Hepatocyte (in vitro differentiated cells): ENCODE measurements around the gene CNTNAP2. TPM values are rescaled to one million over a fixed set of nuclear protein-coding genes. Genes with fewer than 3 reads are reported as not detected.

Experiments used
- DNase-seq: peaks from one replicate; pipeline ENCODE4 v3.0.0-alpha.2; 2016; ENCODE audit warnings: low spot score
- H2AFZ ChIP-seq: fragments of 200-600 bp; sonication (generic); 2 replicates; pipeline ENCODE4 v1.6.0; 2016; ENCODE audit warnings: antibody characterized with exemption, mild to moderate bottlenecking
- H3K27ac ChIP-seq: fragments of 200-600 bp; sonication (generic); 2 replicates; pipeline ENCODE4 v1.5.1; 2016; ENCODE audit warnings: mild to moderate bottlenecking
- H3K27me3 ChIP-seq: fragments of 200-600 bp; sonication (generic); 2 replicates; pipeline ENCODE4 v1.6.1; 2016
- H3K36me3 ChIP-seq: fragments of 200-600 bp; sonication (generic); replicated peaks from 2 replicates; pipeline ENCODE4 v1.5.1; 2016; ENCODE audit warnings: low read depth; ENCODE audit not compliant: insufficient read depth
- H3K4me1 ChIP-seq: fragments of 200-600 bp; sonication (generic); 2 replicates; pipeline ENCODE4 v1.5.1; 2016; ENCODE audit warnings: mild to moderate bottlenecking, moderate library complexity; ENCODE audit not compliant: insufficient read depth
- H3K4me2 ChIP-seq: fragments of 200-600 bp; sonication (generic); 2 replicates; pipeline ENCODE4 v1.6.0; 2016
- H3K4me3 ChIP-seq: fragments of 200-600 bp; sonication (generic); 2 replicates; pipeline ENCODE4 v1.5.1; 2016; ENCODE audit warnings: mild to moderate bottlenecking
- H3K79me2 ChIP-seq: fragments of 200-600 bp; sonication (generic); 2 replicates; pipeline ENCODE4 v1.6.0; 2017; ENCODE audit warnings: mild to moderate bottlenecking
- H3K9me2 ChIP-seq: fragments of 200-600 bp; sonication (generic); replicated peaks from 2 replicates; pipeline ENCODE4 v1.6.0; 2017; ENCODE audit warnings: mild to moderate bottlenecking; ENCODE audit not compliant: insufficient read depth
- H3K9me3 ChIP-seq: fragments of 200-600 bp; sonication (generic); 2 replicates; pipeline ENCODE4 v1.5.1; 2016; ENCODE audit warnings: low read depth, mild to moderate bottlenecking
- H4K20me1 ChIP-seq: fragments of 200-600 bp; sonication (generic); 2 replicates; pipeline ENCODE4 v1.6.0; 2016; ENCODE audit warnings: mild to moderate bottlenecking; ENCODE audit not compliant: insufficient read depth, poor library complexity, severe bottlenecking
- EZH2 ChIP-seq: fragments of 200-600 bp; sonication (generic); IDR thresholded peaks from 2 replicates; pipeline ENCODE4 v1.6.1; 2016; ENCODE audit warnings: antibody characterized with exemption, mild to moderate bottlenecking, borderline replicate concordance
- EZH2phosphoT487 ChIP-seq: fragments of 200-600 bp; sonication (generic); IDR thresholded peaks from one replicate; pipeline ENCODE4 v1.6.1; 2018; ENCODE audit warnings: antibody characterized with exemption, mild to moderate bottlenecking, low read depth, moderate library complexity; ENCODE audit not compliant: unreplicated experiment, severe bottlenecking
- WGBS: methylation state at CpG from one replicate; pipeline ENCODE4 v1.1.6; 2016; ENCODE audit warnings: low lambda C conversion rate; ENCODE audit errors: missing lambda C conversion rate; 5-methylcytosine and 5-hydroxymethylcytosine counted together
- polyA plus RNA-seq: library from polyadenylated mRNA; unstranded; fragments of >200 nt; fragmentation: Nextera tagmentation; extraction: Ambion mirVana; gene quantifications from 2 replicates; pipeline ENCODE4 v1.2.1, GENCODE V29; 2016
- total RNA-seq: library from RNA; depleted of rRNA; stranded (reverse); fragments of >200 nt; gene quantifications from 2 replicates; pipeline ENCODE4 v1.2.3, GENCODE V29; 2014
- TF ChIP-seq, protein P1 (sequence below): fragments of 200-600 bp; sonication (generic); IDR thresholded peaks from 2 replicates; pipeline ENCODE4 v1.5.1; 2016; ENCODE audit warnings: antibody characterized with exemption, mild to moderate bottlenecking; ENCODE audit not compliant: poor library complexity

CNTNAP2 gene
- total and polyA plus RNA-seq, 2 experiments from 2014 or later: 7.5 to 14.7 TPM

DNA sequence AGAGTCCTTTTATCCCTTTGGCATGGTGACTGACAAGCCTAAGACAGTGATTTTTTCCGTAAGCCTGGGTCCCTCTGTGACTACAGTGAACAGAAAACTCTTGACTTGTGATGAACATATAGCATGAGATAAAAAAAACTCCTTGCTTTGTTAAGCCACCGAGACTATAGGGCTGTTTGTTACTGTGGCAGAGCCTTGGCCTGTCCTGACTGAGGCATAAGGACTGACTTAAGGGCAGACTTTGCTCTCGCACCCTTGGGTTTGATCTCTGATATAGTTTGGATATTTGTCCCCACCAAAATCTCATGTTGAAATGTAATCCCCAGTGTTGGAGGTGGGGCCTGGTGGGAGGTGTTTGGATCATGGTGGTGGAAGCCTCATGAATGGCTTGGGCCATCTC lies 2157.5 kb downstream of the CNTNAP2 start:
- Histone ChIP-seq H4K20me1 (no peaks in the 10 kb centered on the region), H3K4me2 (no peak overlapping the region), H3K27me3 (no peaks in the 10 kb centered on the region), H2AFZ (no peak overlapping the region), H3K4me1 (peaks cover 2% of the 10 kb centered on the region), H3K36me3 (no peaks in the 10 kb centered on the region), H3K79me2 (no peaks in the 10 kb centered on the region), H3K4me3 (no peak overlapping the region), H3K9me3 (no peaks in the 10 kb centered on the region), H3K9me2 (no peaks in the 10 kb centered on the region), H3K27ac (no peak overlapping the region)
- DNase-seq: no peak
- 100% methylated on average over 3 of the region's 3 CpGs for WGBS
- TF ChIP-seq, protein P1, sequence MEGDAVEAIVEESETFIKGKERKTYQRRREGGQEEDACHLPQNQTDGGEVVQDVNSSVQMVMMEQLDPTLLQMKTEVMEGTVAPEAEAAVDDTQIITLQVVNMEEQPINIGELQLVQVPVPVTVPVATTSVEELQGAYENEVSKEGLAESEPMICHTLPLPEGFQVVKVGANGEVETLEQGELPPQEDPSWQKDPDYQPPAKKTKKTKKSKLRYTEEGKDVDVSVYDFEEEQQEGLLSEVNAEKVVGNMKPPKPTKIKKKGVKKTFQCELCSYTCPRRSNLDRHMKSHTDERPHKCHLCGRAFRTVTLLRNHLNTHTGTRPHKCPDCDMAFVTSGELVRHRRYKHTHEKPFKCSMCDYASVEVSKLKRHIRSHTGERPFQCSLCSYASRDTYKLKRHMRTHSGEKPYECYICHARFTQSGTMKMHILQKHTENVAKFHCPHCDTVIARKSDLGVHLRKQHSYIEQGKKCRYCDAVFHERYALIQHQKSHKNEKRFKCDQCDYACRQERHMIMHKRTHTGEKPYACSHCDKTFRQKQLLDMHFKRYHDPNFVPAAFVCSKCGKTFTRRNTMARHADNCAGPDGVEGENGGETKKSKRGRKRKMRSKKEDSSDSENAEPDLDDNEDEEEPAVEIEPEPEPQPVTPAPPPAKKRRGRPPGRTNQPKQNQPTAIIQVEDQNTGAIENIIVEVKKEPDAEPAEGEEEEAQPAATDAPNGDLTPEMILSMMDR: no peak
- TF ChIP-seq EZH2 (no peak), EZH2phosphoT487 (no peak)

DNA sequence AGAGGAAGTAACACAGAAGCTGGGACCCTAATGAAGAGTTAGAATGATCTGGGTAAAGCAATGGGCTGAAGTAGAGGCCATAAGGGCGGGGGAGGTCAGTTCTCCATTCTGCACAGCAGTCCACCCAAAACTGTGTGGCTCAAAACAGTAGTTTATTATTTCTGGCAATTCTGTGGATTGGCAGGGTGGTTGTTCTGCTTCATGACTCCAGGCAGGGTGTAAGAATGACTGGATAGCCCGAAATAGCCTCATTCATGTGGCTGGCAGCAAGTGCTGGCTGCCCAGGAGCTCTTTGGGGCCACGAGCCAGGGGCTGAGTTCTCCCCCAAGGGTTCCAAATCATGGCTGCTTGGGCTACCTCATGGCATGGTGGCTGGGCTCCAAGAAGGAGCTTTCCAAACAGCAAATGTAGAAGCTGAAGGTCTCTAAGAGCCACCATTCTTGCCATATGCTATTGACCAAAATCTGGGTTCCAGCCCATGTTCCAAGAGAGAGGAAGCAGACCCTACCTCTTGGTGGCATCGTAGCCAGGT lies 2158.8 kb downstream of the CNTNAP2 start:
- WGBS: 95% methylated on average over 4 of the region's 4 CpGs
- no peak for DNase-seq
- TF ChIP-seq EZH2 (no peak), EZH2phosphoT487 (no peak)
- TF ChIP-seq, protein P1: no peak

DNA sequence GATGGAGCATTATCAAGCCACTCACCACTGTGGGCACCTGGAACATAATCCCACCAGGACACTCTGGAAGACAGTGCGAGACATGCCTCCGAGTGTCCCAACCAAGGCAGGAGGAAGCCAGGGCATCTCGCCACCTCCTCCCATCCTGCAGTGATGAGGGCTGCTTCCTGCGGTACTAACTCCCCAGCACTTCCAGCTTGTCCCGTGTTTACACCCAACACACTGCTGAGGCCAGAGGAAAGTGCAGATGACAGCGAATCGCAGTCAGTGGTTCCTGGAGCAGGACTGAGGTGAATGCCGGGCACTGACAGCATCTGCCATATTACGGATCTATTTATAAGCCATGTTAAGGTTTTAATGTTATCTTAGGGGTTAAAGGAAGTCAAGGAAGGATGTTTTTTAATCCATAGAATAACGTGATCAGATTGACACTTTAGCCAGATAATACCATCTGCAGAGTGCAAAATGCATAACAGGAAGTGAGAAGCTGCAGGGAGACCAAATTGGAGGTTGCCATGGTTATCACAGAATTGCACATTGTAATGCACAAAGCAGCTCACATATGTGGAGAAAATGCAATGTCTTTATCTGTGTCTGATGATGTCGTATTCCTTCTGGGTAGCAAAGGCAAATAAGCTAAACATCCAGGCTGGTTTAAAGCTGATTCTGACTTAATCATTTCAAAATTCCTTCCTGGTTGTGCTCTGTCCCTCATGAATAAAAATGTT lies 2159.9 kb downstream of the CNTNAP2 start:
- no peaks in the 10 kb centered on the region for H3K27me3 ChIP-seq
- no peaks in the 10 kb centered on the region for H3K36me3 ChIP-seq
- H4K20me1 ChIP-seq: no peaks in the 10 kb centered on the region
- H3K9me3 ChIP-seq: no peaks in the 10 kb centered on the region
- H3K27ac ChIP-seq: no peak overlapping the region
- no peaks in the 10 kb centered on the region for H3K9me2 ChIP-seq
- TF ChIP-seq, protein P1: no peak
- TF ChIP-seq EZH2 (no peak), EZH2phosphoT487 (no peak)
- H3K79me2 ChIP-seq: no peaks in the 10 kb centered on the region
- WGBS: 76% methylated on average over 11 of the region's 11 CpGs
- H2AFZ ChIP-seq: no peak overlapping the region
- H3K4me2 ChIP-seq: no peak overlapping the region
- no peak overlapping the region for H3K4me3 ChIP-seq
- no peaks in the 10 kb centered on the region for H3K4me1 ChIP-seq
- DNase-seq: no peak

More for the DNA sequence above, 2158.8 kb downstream of the CNTNAP2 start:
- Histone ChIP-seq H3K4me1 (peaks cover 2% of the 10 kb centered on the region), H3K36me3 (no peaks in the 10 kb centered on the region), H4K20me1 (no peaks in the 10 kb centered on the region), H2AFZ (no peak overlapping the region), H3K27me3 (no peaks in the 10 kb centered on the region), H3K9me3 (no peaks in the 10 kb centered on the region), H3K27ac (no peak overlapping the region), H3K9me2 (no peaks in the 10 kb centered on the region), H3K79me2 (no peaks in the 10 kb centered on the region), H3K4me2 (no peak overlapping the region), H3K4me3 (no peak overlapping the region)
